Measurements from ENCODE around the gene TUBA1C. TPM values are rescaled to one million over a fixed set of nuclear protein-coding genes. Genes with fewer than 3 reads are reported as not detected.

Gene TUBA1C
- 100 to 1,000 TPM; 268 to 556 (median 393) TPM for polyA plus RNA-seq
- long read RNA-seq, donor 1, transcript TUBA1C-201 (4 exons, 3,001 nt): major isoform, 124 of 1,313 reads
- long read RNA-seq, donor 1, partial matches to known transcripts: 967 of 1,313 reads
- long read RNA-seq, donor 1, other reads (novel, unspliced or antisense): 219 of 1,313 reads
- long read RNA-seq, donor 2, transcript TUBA1C-201 (4 exons, 3,001 nt): major isoform, 34 of 35 reads
- long read RNA-seq, donor 2, partial matches to known transcripts: 0 of 35 reads
- long read RNA-seq, donor 2, other reads (novel, unspliced or antisense): 0 of 35 reads
- long read RNA-seq, donor 3, transcript TUBA1C-201 (4 exons, 3,001 nt): major isoform, 40 of 184 reads
- long read RNA-seq, donor 3, partial matches to known transcripts: 6 of 184 reads
- long read RNA-seq, donor 3, other reads (novel, unspliced or antisense): 136 of 184 reads
- long read RNA-seq, donor 4, partial matches to known transcripts: 8 of 10 reads
- long read RNA-seq, donor 4, other reads (novel, unspliced or antisense): 0 of 10 reads
- long read RNA-seq, donor 5, transcript TUBA1C-201 (4 exons, 3,001 nt): major isoform, 7 of 240 reads
- long read RNA-seq, donor 5, partial matches to known transcripts: 148 of 240 reads
- long read RNA-seq, donor 5, other reads (novel, unspliced or antisense): 84 of 240 reads
- long read RNA-seq, donor 6, transcript TUBA1C-201 (4 exons, 3,001 nt): major isoform, 43 of 327 reads
- long read RNA-seq, donor 6, partial matches to known transcripts: 260 of 327 reads
- long read RNA-seq, donor 6, other reads (novel, unspliced or antisense): 24 of 327 reads
- long read RNA-seq, donor 7: 0 reads
- long read RNA-seq, donor 8, partial matches to known transcripts: 20 of 110 reads
- long read RNA-seq, donor 8, other reads (novel, unspliced or antisense): 87 of 110 reads
- long read RNA-seq, donor 9, transcript TUBA1C-201 (4 exons, 3,001 nt): major isoform, 20 of 34 reads
- long read RNA-seq, donor 9, partial matches to known transcripts: 7 of 34 reads
- long read RNA-seq, donor 9, other reads (novel, unspliced or antisense): 5 of 34 reads
- long read RNA-seq, donor 10, transcript TUBA1C-201 (4 exons, 3,001 nt): major isoform, 69 of 1,817 reads
- long read RNA-seq, donor 10, partial matches to known transcripts: 1,517 of 1,817 reads
- long read RNA-seq, donor 10, other reads (novel, unspliced or antisense): 230 of 1,817 reads

DNA sequence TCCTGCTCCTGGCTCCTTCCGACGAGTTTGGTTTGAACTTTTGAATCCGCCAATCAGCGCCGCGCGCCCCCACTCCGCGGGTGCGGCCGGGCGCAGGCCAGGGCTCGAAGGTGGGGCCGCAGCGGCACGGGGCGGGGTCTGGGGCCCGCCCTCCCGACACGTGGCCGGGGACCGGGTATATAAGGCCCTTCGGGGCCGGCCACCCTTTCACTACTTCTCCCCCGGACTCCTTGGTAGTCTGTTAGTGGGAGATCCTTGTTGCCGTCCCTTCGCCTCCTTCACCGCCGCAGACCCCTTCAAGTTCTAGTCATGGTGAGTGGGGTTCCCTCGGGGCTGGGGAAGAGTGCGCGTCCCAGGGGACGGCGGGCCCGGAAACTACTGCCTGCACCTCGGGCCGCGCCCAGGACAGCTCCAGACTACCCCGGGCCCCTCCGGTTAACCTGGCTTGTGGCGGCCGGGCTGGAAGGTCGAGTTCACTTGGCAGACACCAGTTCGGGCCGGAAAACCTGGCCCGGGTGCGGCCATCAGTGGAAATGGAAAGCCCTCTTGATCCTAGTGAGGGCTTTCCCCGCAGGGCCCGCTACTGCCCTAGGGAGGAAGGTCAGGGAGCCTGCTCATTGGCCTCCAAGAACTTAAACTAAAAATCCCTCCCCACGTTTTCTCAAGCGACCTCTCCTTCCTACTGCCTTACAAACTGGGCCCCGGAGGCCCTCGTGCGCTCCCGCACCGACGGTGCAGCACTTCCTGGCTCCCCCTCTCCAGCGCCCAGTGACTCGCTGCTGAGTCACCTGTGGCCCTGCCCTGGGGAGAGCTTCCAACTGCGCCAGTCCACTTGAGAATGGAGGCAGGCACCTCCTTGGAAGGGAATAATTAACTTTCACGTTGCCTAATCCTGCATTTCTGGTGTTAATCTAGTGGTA is at the start of gene TUBA1C:
Gene TUBA1C (plus strand): TSS at position 210 of the 920 bp plus-strand sequence. CDS start 100 bp downstream, at position 310.
- peaks cover 4 to 16% (median 5%) of the 10 kb centered on the region in 3 donors for H3K4me1 ChIP-seq (ENCODE audit: control insufficient read depth in 3 of 3, insufficient read depth in 2 of 3, low read depth in 1 of 3, low read length in 2 of 3)
- DNase-seq: peak; percentile 97
- WGBS, 3 donors: 0 to 1% (median 0%) methylated on average over 55 to 61 of the region's 61 CpGs
- H3K9me3 ChIP-seq (ENCODE audit: control insufficient read depth in 2 of 2, insufficient read depth in 1 of 2, low read depth in 1 of 2, low read length in 1 of 2): peaks cover 0 to 13% of the 10 kb centered on the region in 2 donors
- no peak for FAIRE-seq
- H3K36me3 ChIP-seq (ENCODE audit: control insufficient read depth in 3 of 3, insufficient read depth in 2 of 3, low read depth in 1 of 3, low read length in 3 of 3): peaks cover 2 to 24% (median 5%) of the 10 kb centered on the region in 3 donors
- no peaks in the 10 kb centered on the region for H3K27me3 ChIP-seq (ENCODE audit: control insufficient read depth in 3 of 3, insufficient read depth in 3 of 3, low read length in 3 of 3)
- peak within 1 kb of the TSS; percentile 75 to 89 (median 82) for H3K4me3 ChIP-seq (ENCODE audit: low read depth in 1 of 3, low read length in 3 of 3)
- H3K27ac ChIP-seq (ENCODE audit: low read depth in 1 of 3, low read length in 2 of 3): peak within 1 kb of the TSS; percentile 95 to 98 (median 98)

DNA sequence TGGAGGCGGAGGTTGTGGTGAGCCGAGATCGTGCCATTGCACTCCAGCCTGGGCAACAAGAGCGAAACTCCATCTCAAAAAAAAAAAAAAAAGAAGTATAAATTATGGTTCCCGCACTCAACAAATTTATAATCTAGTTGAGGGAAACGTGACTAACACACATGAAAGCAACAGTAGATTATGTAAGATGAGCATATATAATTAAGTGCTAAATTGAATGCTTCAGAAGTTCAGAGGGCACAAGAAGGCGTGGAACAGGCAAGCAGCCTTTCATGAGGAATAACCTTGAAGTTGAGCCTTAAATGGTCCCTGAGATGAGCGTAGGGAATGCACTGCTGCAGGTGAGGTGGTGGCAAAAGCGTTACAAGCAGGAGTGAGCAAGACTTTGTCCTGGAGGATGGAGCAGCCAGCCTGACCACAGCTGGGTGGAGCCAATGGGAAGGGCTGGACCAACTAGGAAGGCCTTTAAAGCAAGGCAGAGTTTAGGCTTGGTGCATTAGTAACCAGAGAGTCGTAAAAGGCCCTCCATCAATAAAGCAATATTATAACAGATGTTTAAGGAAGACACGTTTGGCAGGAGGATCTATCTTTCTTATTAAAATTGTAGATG is 45.4 kb upstream of the TUBA1C start:
- FAIRE-seq: no peak
- 50 to 72% (median 63%) methylated on average over 11 of the region's 11 CpGs for WGBS, 3 donors

GRCh38 chr12:49220972-49221371 is 43.9 kb upstream of the TUBA1C start:
- DNase-seq (no peak), FAIRE-seq (no peak)
- H3K4me1 ChIP-seq (ENCODE audit: control insufficient read depth in 3 of 3, insufficient read depth in 2 of 3, low read depth in 1 of 3, low read length in 2 of 3): peaks cover 0 to 2% (median 0%) of the 10 kb centered on the region in 3 donors
- no peak overlapping the region for H3K27ac ChIP-seq (ENCODE audit: low read depth in 1 of 3, low read length in 2 of 3)
- H3K4me3 ChIP-seq (ENCODE audit: low read depth in 1 of 3, low read length in 3 of 3): no peak overlapping the region
- no peaks in the 10 kb centered on the region for H3K27me3 ChIP-seq (ENCODE audit: control insufficient read depth in 3 of 3, insufficient read depth in 3 of 3, low read length in 3 of 3)
- no peaks in the 10 kb centered on the region for H3K36me3 ChIP-seq (ENCODE audit: control insufficient read depth in 3 of 3, insufficient read depth in 2 of 3, low read depth in 1 of 3, low read length in 3 of 3)
- 86 to 94% (median 86%) methylated on average over 4 of the region's 4 CpGs for WGBS, 3 donors
- H3K9me3 ChIP-seq (ENCODE audit: control insufficient read depth in 2 of 2, insufficient read depth in 1 of 2, low read depth in 1 of 2, low read length in 1 of 2): no peaks in the 10 kb centered on the region

More for the DNA sequence above, 45.4 kb upstream of the TUBA1C start:
- H3K27me3 ChIP-seq (ENCODE audit: control insufficient read depth in 3 of 3, insufficient read depth in 3 of 3, low read length in 3 of 3): no peaks in the 10 kb centered on the region
- H3K27ac ChIP-seq (ENCODE audit: low read depth in 1 of 3, low read length in 2 of 3): no peak overlapping the region
- peaks cover 0 to 6% (median 0%) of the 10 kb centered on the region in 3 donors for H3K4me1 ChIP-seq (ENCODE audit: control insufficient read depth in 3 of 3, insufficient read depth in 2 of 3, low read depth in 1 of 3, low read length in 2 of 3)
- DNase-seq: peak in 1 of 2 donors; percentile 17
- no peaks in the 10 kb centered on the region for H3K36me3 ChIP-seq (ENCODE audit: control insufficient read depth in 3 of 3, insufficient read depth in 2 of 3, low read depth in 1 of 3, low read length in 3 of 3)
- H3K4me3 ChIP-seq (ENCODE audit: low read depth in 1 of 3, low read length in 3 of 3): no peak overlapping the region
- H3K9me3 ChIP-seq (ENCODE audit: control insufficient read depth in 2 of 2, insufficient read depth in 1 of 2, low read depth in 1 of 2, low read length in 1 of 2): no peaks in the 10 kb centered on the region

GRCh38 chr12:49223122-49223521 is 41.8 kb upstream of the TUBA1C start:
- no peak for FAIRE-seq
- peak overlapping the region in 2 of 3 donors; percentile 65 to 92 for H3K27ac ChIP-seq (ENCODE audit: low read depth in 1 of 3, low read length in 2 of 3)

GRCh38 chr12:49223590-49224369 is 41.1 kb upstream of the TUBA1C start:
- H3K27me3 ChIP-seq (ENCODE audit: control insufficient read depth in 3 of 3, insufficient read depth in 3 of 3, low read length in 3 of 3): no peaks in the 10 kb centered on the region
- no peaks in the 10 kb centered on the region for H3K36me3 ChIP-seq (ENCODE audit: control insufficient read depth in 3 of 3, insufficient read depth in 2 of 3, low read depth in 1 of 3, low read length in 3 of 3)
- H3K4me1 ChIP-seq (ENCODE audit: control insufficient read depth in 3 of 3, insufficient read depth in 2 of 3, low read depth in 1 of 3, low read length in 2 of 3): peaks cover 0 to 2% (median 0%) of the 10 kb centered on the region in 3 donors
- WGBS, 3 donors: 88 to 90% (median 90%) methylated on average over 3 of the region's 3 CpGs
- H3K9me3 ChIP-seq (ENCODE audit: control insufficient read depth in 2 of 2, insufficient read depth in 1 of 2, low read depth in 1 of 2, low read length in 1 of 2): no peaks in the 10 kb centered on the region
- no peak for FAIRE-seq
- H3K4me3 ChIP-seq (ENCODE audit: low read depth in 1 of 3, low read length in 3 of 3): no peak overlapping the region
- DNase-seq: no peak
- H3K27ac ChIP-seq (ENCODE audit: low read depth in 1 of 3, low read length in 2 of 3): no peak overlapping the region

More at GRCh38 chr12:49223122-49223521, 41.8 kb upstream of the TUBA1C start:
- WGBS, 3 donors: 88 to 95% (median 95%) methylated on average over 1 of the region's 1 CpG
- Histone ChIP-seq H3K9me3 (ENCODE audit: control insufficient read depth in 2 of 2, insufficient read depth in 1 of 2, low read depth in 1 of 2, low read length in 1 of 2) (no peaks in the 10 kb centered on the region), H3K27me3 (ENCODE audit: control insufficient read depth in 3 of 3, insufficient read depth in 3 of 3, low read length in 3 of 3) (no peaks in the 10 kb centered on the region), H3K4me3 (ENCODE audit: low read depth in 1 of 3, low read length in 3 of 3) (no peak overlapping the region), H3K4me1 (ENCODE audit: control insufficient read depth in 3 of 3, insufficient read depth in 2 of 3, low read depth in 1 of 3, low read length in 2 of 3) (peaks cover 0 to 2% (median 0%) of the 10 kb centered on the region in 3 donors), H3K36me3 (ENCODE audit: control insufficient read depth in 3 of 3, insufficient read depth in 2 of 3, low read depth in 1 of 3, low read length in 3 of 3) (no peaks in the 10 kb centered on the region)
- DNase-seq: no peak

DNA sequence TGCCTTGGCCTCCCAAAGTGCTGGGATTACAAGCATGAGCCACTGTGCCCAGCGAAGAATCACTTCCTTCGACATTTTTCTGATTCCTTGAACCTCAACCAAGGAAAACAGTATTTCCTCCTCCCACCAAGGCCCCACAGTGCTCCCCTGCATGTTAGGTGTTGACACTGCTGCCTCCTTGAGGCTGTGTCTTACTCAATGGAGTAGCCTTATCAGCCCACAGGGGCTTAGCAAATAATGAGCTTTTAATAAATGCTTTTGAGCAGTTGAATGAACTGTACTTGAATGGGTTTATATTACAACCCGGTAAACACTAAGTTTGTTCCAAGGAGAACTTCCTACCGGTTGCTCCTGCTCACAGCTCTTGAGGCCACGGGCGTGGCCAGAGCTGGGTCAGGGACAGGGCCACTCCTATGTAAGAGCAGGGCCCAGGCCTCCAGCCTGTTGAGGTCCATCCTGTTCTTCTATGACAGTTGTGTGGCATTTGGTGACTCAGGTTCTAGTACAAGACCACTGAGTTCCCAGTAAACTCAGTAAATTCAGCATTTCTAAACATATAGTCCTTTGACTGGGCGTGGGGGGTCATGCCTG is 39.2 kb upstream of the TUBA1C start:
- Histone ChIP-seq H3K27ac (ENCODE audit: low read depth in 1 of 3, low read length in 2 of 3) (no peak overlapping the region), H3K27me3 (ENCODE audit: control insufficient read depth in 3 of 3, insufficient read depth in 3 of 3, low read length in 3 of 3) (no peaks in the 10 kb centered on the region), H3K36me3 (ENCODE audit: control insufficient read depth in 3 of 3, insufficient read depth in 2 of 3, low read depth in 1 of 3, low read length in 3 of 3) (no peaks in the 10 kb centered on the region), H3K9me3 (ENCODE audit: control insufficient read depth in 2 of 2, insufficient read depth in 1 of 2, low read depth in 1 of 2, low read length in 1 of 2) (no peaks in the 10 kb centered on the region), H3K4me1 (ENCODE audit: control insufficient read depth in 3 of 3, insufficient read depth in 2 of 3, low read depth in 1 of 3, low read length in 2 of 3) (peaks cover 0 to 2% (median 0%) of the 10 kb centered on the region in 3 donors), H3K4me3 (ENCODE audit: low read depth in 1 of 3, low read length in 3 of 3) (no peak overlapping the region)
- DNase-seq (no peak), FAIRE-seq (no peak)
- 66 to 72% (median 68%) methylated on average over 7 of the region's 7 CpGs for WGBS, 3 donors

Measured in small intestine (tissue), 16 donors.